ENCODE measurements around the gene PSTPIP1.

PSTPIP1 gene

GRCh38 chr15:77018796-77019505, 24.0 kb downstream of the PSTPIP1 start:
- DNase-seq (ENCODE audit: low read depth in 2 of 2) = no peak

DNA sequence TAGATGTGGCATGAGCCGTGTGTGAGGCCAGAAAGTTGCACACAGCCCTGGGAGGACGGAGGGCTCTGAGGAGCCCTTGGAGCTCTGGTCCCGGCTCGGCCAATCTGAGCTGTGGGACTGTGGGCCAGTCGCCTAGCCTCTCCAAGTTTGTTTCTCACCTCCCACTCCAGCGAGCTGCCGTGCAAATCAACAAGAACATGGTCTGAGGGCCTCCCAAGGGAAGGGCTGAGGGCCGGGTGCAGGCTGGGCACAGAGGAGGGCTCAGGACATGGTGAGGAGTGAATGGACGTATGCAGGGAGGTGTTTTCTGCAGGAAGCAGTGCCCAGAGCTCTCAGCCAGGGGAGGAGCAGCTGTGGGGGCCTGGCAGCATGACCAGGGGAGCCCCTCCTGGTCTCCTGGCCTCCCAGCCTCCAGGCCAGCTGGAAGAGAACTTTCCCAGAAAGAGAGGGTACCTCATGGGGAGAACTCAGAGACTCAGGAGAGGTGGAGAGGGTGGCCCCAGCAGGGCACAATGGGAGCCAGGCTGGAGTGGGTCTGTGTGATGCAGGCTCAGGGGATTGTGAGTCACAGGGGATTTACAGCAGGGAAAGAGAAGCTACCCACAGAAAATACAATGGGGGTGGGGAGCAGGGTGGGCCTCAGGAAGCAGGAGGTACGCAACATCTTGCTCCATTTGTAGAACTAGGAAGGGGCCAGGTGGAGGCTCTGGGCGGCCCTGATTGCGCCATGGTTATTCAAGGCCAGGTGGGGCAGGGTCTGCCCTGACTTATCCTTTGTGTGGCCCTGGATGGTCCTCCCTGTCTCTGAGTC, 24.8 kb downstream of the PSTPIP1 start:
- no peak for DNase-seq (ENCODE audit: low read depth in 2 of 2)

DNA sequence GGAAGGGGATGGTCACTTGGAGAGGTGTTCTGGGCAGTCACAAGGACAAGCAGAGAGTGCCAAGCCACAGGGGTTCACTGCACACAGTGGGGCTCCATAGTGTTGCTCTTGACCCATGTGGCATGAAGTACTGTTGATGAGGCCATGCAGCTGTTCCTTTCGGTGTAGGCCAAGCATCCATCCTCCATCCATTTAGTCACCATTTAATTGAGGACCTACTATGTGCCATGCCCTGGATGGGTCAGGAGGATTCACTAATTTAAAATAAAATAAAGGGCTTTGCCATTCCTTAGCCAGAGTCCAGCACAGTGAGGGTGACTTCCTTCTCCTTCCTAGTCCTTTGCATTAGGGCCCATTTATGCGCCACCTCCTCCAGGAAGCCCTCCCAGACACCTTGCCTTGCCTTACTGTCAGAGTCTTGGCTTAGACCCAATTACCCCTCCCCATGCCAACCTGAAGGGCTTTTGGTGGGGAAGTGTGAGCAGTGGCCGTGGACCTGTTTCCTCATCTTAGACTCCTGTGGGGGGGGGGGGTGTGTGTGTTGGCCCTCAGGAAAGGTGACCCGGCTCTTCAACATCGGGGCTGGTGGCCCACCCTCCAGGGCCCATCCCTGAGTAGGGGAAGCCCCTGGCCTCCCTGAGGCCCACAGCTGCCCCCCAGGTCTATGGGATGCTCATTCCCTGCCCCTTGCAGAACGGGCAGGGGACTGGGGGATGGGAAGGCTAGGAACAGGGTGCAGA, 25.6 kb downstream of the PSTPIP1 start:
- DNase-seq (ENCODE audit: low read depth in 2 of 2) = no peak

GRCh38 chr15:77021088-77021481, 26.2 kb downstream of the PSTPIP1 start:
- no peak for DNase-seq (ENCODE audit: low read depth in 2 of 2)

GRCh38 chr15:77021803-77022381, 27.0 kb downstream of the PSTPIP1 start:
- no peak for DNase-seq (ENCODE audit: low read depth in 2 of 2)

GRCh38 chr15:77022646-77023575, 28.0 kb downstream of the PSTPIP1 start:
- no peak for DNase-seq (ENCODE audit: low read depth in 2 of 2)

DNA sequence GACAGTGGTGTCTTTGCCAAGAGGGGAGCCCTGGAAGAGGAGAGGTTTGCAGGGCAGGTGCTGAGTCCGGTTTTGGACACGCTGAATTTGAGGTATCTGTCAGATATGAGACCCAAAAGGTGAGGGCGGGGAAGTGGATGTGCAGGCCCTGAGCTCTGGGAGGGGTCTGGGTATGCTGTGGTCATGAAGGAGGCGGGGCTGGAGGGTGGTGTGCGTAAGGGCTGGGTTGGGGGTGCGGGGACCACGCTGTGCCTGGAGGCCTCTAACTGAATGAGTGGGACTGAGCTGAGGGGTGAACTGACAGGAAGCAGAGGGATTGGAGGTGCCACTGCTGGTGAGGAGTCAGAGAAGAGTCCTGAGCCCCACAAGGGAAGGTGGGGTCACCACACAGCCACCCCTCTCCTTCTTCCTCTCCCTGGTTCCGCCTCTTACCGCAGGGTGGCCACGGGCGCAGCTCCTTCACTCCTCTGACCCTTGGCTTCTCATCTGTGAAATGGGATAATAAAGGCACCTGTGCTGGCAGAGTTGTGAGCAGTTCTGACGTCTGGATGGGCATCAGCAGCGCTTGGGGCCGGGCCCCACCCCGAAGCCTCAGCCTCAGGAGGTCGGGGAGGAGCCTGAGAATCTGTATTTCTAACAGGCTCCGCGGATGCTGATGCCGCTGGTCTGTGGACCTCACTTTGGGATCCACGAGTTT, 28.8 kb downstream of the PSTPIP1 start:
- DNase-seq (ENCODE audit: low read depth in 2 of 2) = no peak

DNA sequence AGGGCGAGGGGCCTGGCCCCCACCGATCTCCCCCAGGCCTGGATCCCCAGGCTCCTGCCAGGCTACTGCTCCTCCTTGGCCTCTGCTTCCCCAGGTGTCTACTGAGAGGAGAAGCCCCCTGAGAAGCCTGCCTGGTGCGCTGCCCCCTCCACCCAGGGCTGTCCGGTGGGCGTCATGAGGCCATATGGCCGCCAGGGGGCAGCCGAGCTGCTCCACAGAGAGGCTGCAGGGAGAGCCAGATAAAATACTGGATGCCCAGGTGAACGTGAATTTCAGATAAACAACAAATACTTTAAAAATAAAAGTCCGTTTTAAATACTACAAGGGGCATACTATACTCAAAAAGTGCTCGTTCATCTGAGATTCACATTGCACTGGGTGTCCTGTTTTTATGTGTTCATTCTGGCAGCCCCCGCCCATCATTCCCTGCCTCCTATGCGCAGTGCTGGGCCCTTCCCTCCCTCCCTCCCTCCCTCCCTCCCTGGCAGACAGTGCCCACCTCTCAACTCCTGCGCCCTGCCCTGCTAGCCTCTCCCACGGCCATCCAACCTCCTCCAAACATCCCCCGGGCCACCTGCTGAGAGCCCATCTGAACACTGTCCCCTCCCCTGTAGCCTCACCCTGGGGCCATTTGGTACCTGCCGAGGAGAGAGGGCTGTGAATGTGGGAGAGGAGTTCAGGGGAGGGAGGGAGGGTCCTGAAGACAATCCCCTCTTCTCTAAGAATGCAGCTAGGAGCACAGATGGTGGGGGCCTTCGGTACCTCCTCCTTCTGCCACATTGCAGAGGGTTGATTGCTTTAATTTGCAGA, 29.6 kb downstream of the PSTPIP1 start:
- DNase-seq (ENCODE audit: low read depth in 2 of 2) = peak in 1 of 2 donors; percentile 47

GRCh38 chr15:77025083-77025901, 30.4 kb downstream of the PSTPIP1 start:
- no peak for DNase-seq (ENCODE audit: low read depth in 2 of 2)

DNA sequence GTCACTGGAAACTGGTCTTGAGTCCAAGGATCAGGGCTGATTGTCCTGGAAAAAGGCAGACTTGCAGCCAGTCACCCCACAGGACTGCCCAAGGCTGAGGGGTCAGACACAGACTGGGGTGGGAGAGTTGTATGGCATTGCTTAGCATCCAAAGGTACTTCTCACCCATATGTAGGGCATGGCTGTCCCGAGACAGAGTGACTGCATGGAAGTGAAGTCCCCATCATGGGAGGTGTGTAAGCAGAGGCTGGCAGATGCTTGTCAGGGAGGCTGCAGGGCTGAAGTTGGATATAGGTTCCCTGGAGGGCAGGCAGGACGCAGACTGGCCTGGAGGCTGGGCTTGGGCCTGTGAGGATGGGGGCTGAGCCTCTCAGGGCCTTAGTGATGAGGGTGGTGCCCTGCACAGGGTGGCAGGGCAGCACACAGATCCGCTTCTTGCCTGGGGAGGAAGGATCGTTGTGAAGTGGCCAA, 31.1 kb downstream of the PSTPIP1 start:
- DNase-seq (ENCODE audit: low read depth in 2 of 2) = no peak

DNA sequence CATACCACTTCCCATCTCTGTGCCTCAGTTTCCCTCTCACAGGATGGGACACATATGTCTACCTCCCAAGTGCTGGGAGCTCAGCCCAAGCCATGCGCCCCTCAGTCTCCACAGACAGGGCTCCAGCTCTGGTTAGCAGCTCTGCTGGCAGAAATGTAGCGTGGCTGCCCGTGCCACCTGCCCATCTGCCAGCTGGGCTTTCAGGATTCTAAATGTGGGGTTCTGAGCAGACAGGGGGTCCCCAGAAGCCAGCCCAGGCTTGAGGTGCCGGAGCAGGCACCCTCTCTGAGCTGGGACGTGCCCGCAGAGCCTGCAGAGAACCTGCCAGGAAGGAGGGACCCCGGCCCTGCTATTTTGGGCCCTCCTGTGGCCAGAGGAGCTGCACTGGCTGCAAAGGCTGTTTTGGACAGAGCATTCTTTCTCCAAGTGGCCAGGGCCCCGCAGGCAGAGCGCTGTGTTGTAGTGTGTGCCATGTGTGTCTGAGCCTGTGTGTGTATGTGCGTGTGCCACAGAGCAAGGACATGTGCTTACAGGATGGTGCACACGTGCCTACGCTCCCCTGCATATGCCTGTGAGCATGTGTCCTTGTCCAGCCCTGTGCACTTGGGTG, 31.7 kb downstream of the PSTPIP1 start:
- DNase-seq (ENCODE audit: low read depth in 2 of 2) = no peak

GRCh38 chr15:77027111-77027696, 32.3 kb downstream of the PSTPIP1 start:
- no peak for DNase-seq (ENCODE audit: low read depth in 2 of 2)

GRCh38 chr15:77027697-77028450, 32.9 kb downstream of the PSTPIP1 start:
- DNase-seq (ENCODE audit: low read depth in 2 of 2) = no peak

DNA sequence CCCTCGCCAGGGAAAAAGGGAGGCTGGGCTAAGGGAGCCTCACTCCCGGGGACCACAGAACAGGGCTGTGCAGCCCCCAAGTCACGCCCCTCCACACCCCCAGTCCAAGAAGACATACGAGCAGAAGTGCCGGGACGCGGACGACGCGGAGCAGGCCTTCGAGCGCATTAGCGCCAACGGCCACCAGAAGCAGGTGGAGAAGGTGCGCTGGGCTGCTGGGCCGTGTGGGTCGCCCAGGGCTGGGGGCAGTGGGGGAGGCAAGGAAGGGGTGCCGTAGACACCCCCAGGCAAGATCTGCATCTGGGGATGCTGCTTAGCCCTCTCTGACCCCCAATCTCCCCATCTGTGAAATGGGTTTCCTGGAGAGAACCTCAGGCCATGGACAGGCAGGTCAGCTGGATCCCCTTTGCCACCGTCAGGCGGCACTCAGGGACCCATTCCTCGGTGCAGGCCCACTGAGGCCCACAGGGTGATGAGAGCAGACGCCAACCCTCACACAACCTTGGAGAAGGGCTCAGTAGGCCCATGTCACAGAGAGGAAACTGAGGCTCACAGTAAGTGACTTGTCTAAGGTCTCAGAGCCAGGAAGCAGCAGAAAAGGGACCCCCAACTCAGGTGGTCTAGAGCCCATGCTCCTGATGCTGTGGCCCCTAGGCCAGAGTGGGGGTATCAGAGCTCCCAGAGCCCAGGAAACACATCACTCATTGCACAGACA, 33.7 kb downstream of the PSTPIP1 start:
- DNase-seq (ENCODE audit: low read depth in 2 of 2) = no peak

- DNase-seq (ENCODE audit: low read depth in 2 of 2) = no peak
Observed at GRCh38 chr15:77029166-77030047, 34.5 kb downstream of the PSTPIP1 start.
